Measurements from ENCODE around the gene HYLS1.

HYLS1 gene

GRCh38 chr11:125926682-125927081 lies 39.2 kb downstream of the HYLS1 start:
- DNase-seq (ENCODE audit: low read depth) = no peak
- H3K4me3 ChIP-seq (ENCODE audit: low read depth, low read length) = no peak overlapping the region
- TF ChIP-seq, protein P1, sequence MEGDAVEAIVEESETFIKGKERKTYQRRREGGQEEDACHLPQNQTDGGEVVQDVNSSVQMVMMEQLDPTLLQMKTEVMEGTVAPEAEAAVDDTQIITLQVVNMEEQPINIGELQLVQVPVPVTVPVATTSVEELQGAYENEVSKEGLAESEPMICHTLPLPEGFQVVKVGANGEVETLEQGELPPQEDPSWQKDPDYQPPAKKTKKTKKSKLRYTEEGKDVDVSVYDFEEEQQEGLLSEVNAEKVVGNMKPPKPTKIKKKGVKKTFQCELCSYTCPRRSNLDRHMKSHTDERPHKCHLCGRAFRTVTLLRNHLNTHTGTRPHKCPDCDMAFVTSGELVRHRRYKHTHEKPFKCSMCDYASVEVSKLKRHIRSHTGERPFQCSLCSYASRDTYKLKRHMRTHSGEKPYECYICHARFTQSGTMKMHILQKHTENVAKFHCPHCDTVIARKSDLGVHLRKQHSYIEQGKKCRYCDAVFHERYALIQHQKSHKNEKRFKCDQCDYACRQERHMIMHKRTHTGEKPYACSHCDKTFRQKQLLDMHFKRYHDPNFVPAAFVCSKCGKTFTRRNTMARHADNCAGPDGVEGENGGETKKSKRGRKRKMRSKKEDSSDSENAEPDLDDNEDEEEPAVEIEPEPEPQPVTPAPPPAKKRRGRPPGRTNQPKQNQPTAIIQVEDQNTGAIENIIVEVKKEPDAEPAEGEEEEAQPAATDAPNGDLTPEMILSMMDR (IDR thresholded peaks at IDR 0.05; ENCODE audit: insufficient read depth, low read depth, low read length, missing control alignments) = no peak

DNA sequence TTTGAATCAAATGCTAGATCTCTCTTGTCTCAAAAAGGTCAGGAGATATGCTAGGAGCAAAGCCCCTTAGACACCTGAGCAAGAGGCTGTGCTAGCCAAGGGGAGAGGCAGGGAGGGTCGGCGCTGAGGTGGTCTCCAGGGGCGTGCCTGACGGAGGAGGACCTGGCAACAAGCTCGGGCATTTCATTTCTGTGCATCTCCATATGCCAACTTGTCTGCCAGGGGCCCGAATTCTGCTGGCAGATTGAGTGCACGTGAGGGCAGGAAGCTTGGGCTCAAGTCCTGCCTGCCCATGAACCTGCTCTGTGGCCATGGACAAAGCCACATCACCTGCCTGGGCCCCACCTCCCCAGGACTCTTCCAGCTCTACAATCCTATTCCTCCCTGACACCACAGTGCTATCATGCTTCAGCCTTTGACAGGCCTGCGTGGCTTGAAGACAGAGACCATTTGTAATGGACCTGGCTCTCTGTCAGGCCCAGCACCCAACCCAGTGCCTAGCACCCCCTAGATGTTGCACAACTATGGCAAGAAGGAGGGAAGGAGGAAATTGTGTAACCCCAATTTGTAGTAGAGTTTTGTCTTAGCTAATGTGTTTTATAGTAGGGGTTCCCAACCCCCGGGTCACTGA lies 42.1 kb downstream of the HYLS1 start:
- H3K4me3 ChIP-seq (ENCODE audit: low read depth, low read length) = no peak overlapping the region
- TF ChIP-seq, protein P1 (IDR thresholded peaks at IDR 0.05; ENCODE audit: insufficient read depth, low read depth, low read length, missing control alignments) = no peak
- DNase-seq (ENCODE audit: low read depth) = no peak

GRCh38 chr11:125930076-125930450 lies 42.6 kb downstream of the HYLS1 start:
- TF ChIP-seq, protein P1 (IDR thresholded peaks at IDR 0.05; ENCODE audit: insufficient read depth, low read depth, low read length, missing control alignments) = no peak
- no peak overlapping the region for H3K4me3 ChIP-seq (ENCODE audit: low read depth, low read length)
- no peak for DNase-seq (ENCODE audit: low read depth)

- no peak for DNase-seq (ENCODE audit: low read depth)
- H3K4me3 ChIP-seq (ENCODE audit: low read depth, low read length) = no peak overlapping the region
- TF ChIP-seq, protein P1 (IDR thresholded peaks at IDR 0.05; ENCODE audit: insufficient read depth, low read depth, low read length, missing control alignments) = no peak
Observed at GRCh38 chr11:125931116-125931515, 43.6 kb downstream of the HYLS1 start.

DNA sequence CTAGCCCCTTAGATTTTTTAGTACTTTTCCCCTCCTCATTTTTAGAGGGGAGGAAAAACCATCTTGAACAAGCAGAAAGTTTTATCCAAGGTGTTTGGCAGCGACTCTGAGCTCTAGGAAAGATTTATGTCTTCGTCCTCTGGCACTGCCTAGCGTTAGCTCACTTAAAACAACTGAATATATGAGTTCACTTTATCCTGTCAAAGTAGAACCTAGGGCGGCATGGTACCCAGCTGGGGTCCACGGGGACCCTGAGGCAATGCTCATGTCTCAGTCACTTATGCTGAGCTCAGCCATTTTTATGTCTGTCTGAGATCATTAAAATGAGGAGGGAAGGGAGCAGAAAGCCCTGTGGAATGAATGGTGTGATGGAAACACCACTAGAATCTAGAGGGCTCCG lies 44.2 kb downstream of the HYLS1 start:
- no peak for DNase-seq (ENCODE audit: low read depth)
- TF ChIP-seq, protein P1 (IDR thresholded peaks at IDR 0.05; ENCODE audit: insufficient read depth, low read depth, low read length, missing control alignments) = no peak
- H3K4me3 ChIP-seq (ENCODE audit: low read depth, low read length) = no peak overlapping the region

GRCh38 chr11:125932301-125932700 lies 44.8 kb downstream of the HYLS1 start:
- no peak overlapping the region for H3K4me3 ChIP-seq (ENCODE audit: low read depth, low read length)
- DNase-seq (ENCODE audit: low read depth) = no peak
- TF ChIP-seq, protein P1 (IDR thresholded peaks at IDR 0.05; ENCODE audit: insufficient read depth, low read depth, low read length, missing control alignments) = no peak
